Ectodermal cell (in vitro differentiated cells): ENCODE measurements around the gene CYTL1.
A peak's percentile ranks its signal among the peaks of the same experiment; 100 is the strongest.

Source experiments
- H3K27ac ChIP-seq: 2 replicates; pipeline ENCODE4 v1.7.0; 2013; ENCODE audit warnings: mild to moderate bottlenecking, low read depth, low read length; ENCODE audit not compliant: insufficient read depth, poor library complexity, severe bottlenecking
- H3K27me3 ChIP-seq: 2 replicates; pipeline ENCODE4 v1.7.0; 2013; ENCODE audit warnings: mild to moderate bottlenecking, low read length; ENCODE audit not compliant: insufficient read depth, control insufficient read depth, poor library complexity, severe bottlenecking
- H3K36me3 ChIP-seq: one replicate; pipeline ENCODE4 v1.7.0; 2013; ENCODE audit warnings: low read length; ENCODE audit not compliant: control insufficient read depth, insufficient read depth
- H3K4me1 ChIP-seq: one replicate; pipeline ENCODE4 v1.7.0; 2013; ENCODE audit warnings: low read length; ENCODE audit not compliant: control insufficient read depth, insufficient read depth
- H3K4me3 ChIP-seq: 2 replicates; pipeline ENCODE4 v1.7.0; 2013; ENCODE audit warnings: low read depth, low read length, control low read depth; ENCODE audit not compliant: insufficient read depth
- H3K9me3 ChIP-seq: 2 replicates; pipeline ENCODE4 v1.7.0; 2013; ENCODE audit warnings: mild to moderate bottlenecking, low read length, moderate library complexity; ENCODE audit not compliant: control insufficient read depth
- WGBS, 2 experiments: methylation state at CpG; one replicate each; pipeline ENCODE4 v1.1.7; 2013; ENCODE audit warnings: missing lambda C conversion rate in 2 of 2; 5-methylcytosine and 5-hydroxymethylcytosine counted together

Gene CYTL1

GRCh38 chr4:5050520-5051277, 31.4 kb upstream of the CYTL1 start:
- Histone ChIP-seq H3K9me3 (no peaks in the 10 kb centered on the region), H3K4me1 (peaks cover 5% of the 10 kb centered on the region), H3K36me3 (no peaks in the 10 kb centered on the region), H3K4me3 (peak overlapping the region; percentile 56), H3K27ac (no peak overlapping the region), H3K27me3 (peaks cover 32% of the 10 kb centered on the region)
- WGBS, 2 experiments, result 2% methylated on average over 36 of the region's 36 CpGs

GRCh38 chr4:5048721-5049120, 29.5 kb upstream of the CYTL1 start:
- 93 to 96% methylated on average over 4 of the region's 4 CpGs for WGBS, 2 experiments
- Histone ChIP-seq H3K27ac (no peak overlapping the region), H3K27me3 (peaks cover 32% of the 10 kb centered on the region), H3K4me3 (no peak overlapping the region), H3K36me3 (no peaks in the 10 kb centered on the region), H3K9me3 (no peaks in the 10 kb centered on the region), H3K4me1 (peaks cover 5% of the 10 kb centered on the region)

GRCh38 chr4:5045097-5045496, 25.8 kb upstream of the CYTL1 start:
- Histone ChIP-seq H3K27me3 (no peaks in the 10 kb centered on the region), H3K4me1 (no peaks in the 10 kb centered on the region), H3K27ac (no peak overlapping the region), H3K9me3 (no peaks in the 10 kb centered on the region), H3K36me3 (no peaks in the 10 kb centered on the region), H3K4me3 (no peak overlapping the region)
- WGBS, 2 experiments, result 80 to 83% methylated on average over 3 of the region's 3 CpGs

- no peak overlapping the region for H3K27ac ChIP-seq
- no peaks in the 10 kb centered on the region for H3K36me3 ChIP-seq
- no peaks in the 10 kb centered on the region for H3K4me1 ChIP-seq
- H3K27me3 ChIP-seq, result no peaks in the 10 kb centered on the region
- WGBS, 2 experiments, result 86 to 94% methylated on average over 3 of the region's 3 CpGs
- H3K4me3 ChIP-seq, result no peak overlapping the region
- H3K9me3 ChIP-seq, result no peaks in the 10 kb centered on the region
Observed at GRCh38 chr4:5044341-5044740, 25.1 kb upstream of the CYTL1 start.

- Histone ChIP-seq H3K9me3 (no peaks in the 10 kb centered on the region), H3K36me3 (no peaks in the 10 kb centered on the region), H3K4me1 (no peaks in the 10 kb centered on the region), H3K27me3 (no peaks in the 10 kb centered on the region), H3K27ac (no peak overlapping the region), H3K4me3 (no peak overlapping the region)
- WGBS, 2 experiments, result 81 to 87% methylated on average over 6 of the region's 6 CpGs
Observed at GRCh38 chr4:5043579-5043978, 24.3 kb upstream of the CYTL1 start.

GRCh38 chr4:5041699-5042098, 22.4 kb upstream of the CYTL1 start:
- Histone ChIP-seq H3K9me3 (no peaks in the 10 kb centered on the region), H3K4me3 (no peak overlapping the region), H3K27me3 (no peaks in the 10 kb centered on the region), H3K36me3 (no peaks in the 10 kb centered on the region), H3K27ac (no peak overlapping the region), H3K4me1 (no peaks in the 10 kb centered on the region)
- 93 to 98% methylated on average over 7 of the region's 7 CpGs for WGBS, 2 experiments

GRCh38 chr4:5040856-5041620, 21.8 kb upstream of the CYTL1 start:
- H3K36me3 ChIP-seq, result no peaks in the 10 kb centered on the region
- no peaks in the 10 kb centered on the region for H3K4me1 ChIP-seq
- 92 to 94% methylated on average over 9 of the region's 9 CpGs for WGBS, 2 experiments
- no peak overlapping the region for H3K27ac ChIP-seq
- H3K9me3 ChIP-seq, result no peaks in the 10 kb centered on the region
- no peaks in the 10 kb centered on the region for H3K27me3 ChIP-seq
- no peak overlapping the region for H3K4me3 ChIP-seq

- 89 to 94% methylated on average over 7 of the region's 7 CpGs for WGBS, 2 experiments
- no peak overlapping the region for H3K27ac ChIP-seq
- no peaks in the 10 kb centered on the region for H3K36me3 ChIP-seq
- peaks cover 4% of the 10 kb centered on the region for H3K4me1 ChIP-seq
- no peaks in the 10 kb centered on the region for H3K9me3 ChIP-seq
- H3K4me3 ChIP-seq, result no peak overlapping the region
- H3K27me3 ChIP-seq, result no peaks in the 10 kb centered on the region
Observed at GRCh38 chr4:5039800-5040199, 20.5 kb upstream of the CYTL1 start.

- Histone ChIP-seq H3K36me3 (no peaks in the 10 kb centered on the region), H3K4me3 (no peak overlapping the region), H3K27me3 (no peaks in the 10 kb centered on the region), H3K9me3 (no peaks in the 10 kb centered on the region), H3K4me1 (peaks cover 7% of the 10 kb centered on the region), H3K27ac (no peak overlapping the region)
- 83 to 90% methylated on average over 7 to 8 of the region's 8 CpGs for WGBS, 2 experiments
Observed at GRCh38 chr4:5037553-5038551, 18.6 kb upstream of the CYTL1 start.
